Naive thymus-derived CD4-positive, alpha-beta T cell (primary cell): ENCODE data around the gene EEF1AKMT4. TPM values are rescaled to one million over a fixed set of nuclear protein-coding genes. Genes with fewer than 3 reads are reported as not detected.
A peak's percentile ranks its signal among the peaks of the same experiment; 100 is the strongest.

ENCODE experiments used
- ATAC-seq: fragments of 150-1000 bp; cut with Tn5 transposase; 2 replicates; pipeline ENCODE4 v1.10.0; 2021; ENCODE audit warnings: mild to moderate bottlenecking, moderate library complexity
- CTCF ChIA-PET: fragments of 350-600 bp; sonication (Branson Sonifier 250); formaldehyde crosslinking; loops from one replicate; lab custom pipeline; 2021; ENCODE audit warnings: antibody characterized with exemption; lab: Charles Lee
- POLR2A ChIA-PET: fragments of 350-600 bp; sonication (Branson Sonifier 250); formaldehyde crosslinking; loops from one replicate; lab custom pipeline; 2021; ENCODE audit warnings: antibody characterized with exemption, inconsistent platforms; lab: Charles Lee
- DNase-seq, 9 donors: peaks; one replicate each; pipeline versions ENCODE4 v3.0.0 to v3.0.0-alpha.2; 2020 to 2022; ENCODE audit warnings: mixed read lengths in 1 of 9
- H3K27ac ChIP-seq: one replicate; pipeline ENCODE4 v1.7.0; 2013; ENCODE audit warnings: mild to moderate bottlenecking, low read depth, low read length, moderate library complexity
- H3K27me3 ChIP-seq, 2 donors: one replicate each; pipeline ENCODE4 v1.7.0; 2013; ENCODE audit warnings: low read length in 2 of 2, mild to moderate bottlenecking in 2 of 2, moderate library complexity in 2 of 2; ENCODE audit not compliant: control insufficient read depth in 2 of 2, insufficient read depth in 2 of 2
- H3K36me3 ChIP-seq, 3 experiments: 1 replicate in 2 of 3; 2 replicates in 1 of 3; pipeline ENCODE4 v1.7.0; 2013; ENCODE audit warnings: low read length in 3 of 3, mild to moderate bottlenecking in 3 of 3, moderate library complexity in 1 of 3; ENCODE audit not compliant: insufficient read depth in 3 of 3, control insufficient read depth in 2 of 3
- H3K4me1 ChIP-seq, 2 donors: one replicate each; pipeline ENCODE4 v1.7.0; 2013; ENCODE audit warnings: low read length in 2 of 2, mild to moderate bottlenecking in 2 of 2, moderate library complexity in 1 of 2; ENCODE audit not compliant: control insufficient read depth in 2 of 2, insufficient read depth in 2 of 2
- H3K4me3 ChIP-seq: 2 replicates; pipeline ENCODE4 v1.7.0; 2013; ENCODE audit warnings: mild to moderate bottlenecking, low read length
- H3K9me3 ChIP-seq, 3 experiments: 1 replicate in 2 of 3; 2 replicates in 1 of 3; pipeline ENCODE4 v1.7.0; 2013; ENCODE audit warnings: low read length in 3 of 3; ENCODE audit not compliant: control insufficient read depth in 2 of 3
- H3K27ac Mint-ChIP-seq, 9 donors: one replicate each; pipeline ENCODE4 v1.8.0; 2020 to 2022; ENCODE audit warnings: mixed read lengths in 9 of 9, mild to moderate bottlenecking in 8 of 9, moderate library complexity in 5 of 9, inconsistent platforms in 2 of 9
- H3K27me3 Mint-ChIP-seq, 5 donors: one replicate each; pipeline ENCODE4 v1.8.0; 2021 to 2022; ENCODE audit warnings: mixed read lengths in 5 of 5, mild to moderate bottlenecking in 1 of 5
- H3K36me3 Mint-ChIP-seq, 5 donors: one replicate each; pipeline ENCODE4 v1.8.0; 2020 to 2022; ENCODE audit warnings: mixed read lengths in 5 of 5, mild to moderate bottlenecking in 3 of 5, inconsistent platforms in 1 of 5
- H3K4me1 Mint-ChIP-seq, 7 donors: one replicate each; pipeline ENCODE4 v1.8.0; 2020 to 2022; ENCODE audit warnings: mixed read lengths in 7 of 7, mild to moderate bottlenecking in 3 of 7, inconsistent platforms in 1 of 7
- H3K4me3 Mint-ChIP-seq, 10 donors: one replicate each; pipeline ENCODE4 v1.8.0; 2020 to 2022; ENCODE audit warnings: mild to moderate bottlenecking in 10 of 10, mixed read lengths in 10 of 10, moderate library complexity in 6 of 10, inconsistent platforms in 2 of 10
- H3K9me3 Mint-ChIP-seq, 11 donors: one replicate each; pipeline ENCODE4 v1.8.0; 2020 to 2022; ENCODE audit warnings: mixed read lengths in 11 of 11, mild to moderate bottlenecking in 4 of 11, inconsistent platforms in 1 of 11, moderate library complexity in 1 of 11
- intact Hi-C, 2 donors: fragments of 100-400 bp; cut with micrococcal nuclease; formaldehyde crosslinking; loops; one replicate each; pipeline ENCODE4 v1.15.1; 2023
- polyA plus RNA-seq, 2 donors: library from polyadenylated mRNA; unstranded; fragments of 300-500 nt; fragmentation: Illumina TruSeq; gene quantifications; one replicate each; pipeline ENCODE4 v1.2.3, GENCODE V29; 2021
- total RNA-seq, 6 experiments: library from RNA in 5 of 6; stranded (reverse) in 5 of 6; gene quantifications; 1 replicate in 5 of 6; 2 replicates in 1 of 6; pipeline ENCODE4 v1.2.3 and lab custom pipeline; 2021 to 2026

EEF1AKMT4 gene
- total and polyA plus RNA-seq, 7 experiments from 2014 or later: 0.27 to 6.6 (median 2.3) TPM

DNA sequence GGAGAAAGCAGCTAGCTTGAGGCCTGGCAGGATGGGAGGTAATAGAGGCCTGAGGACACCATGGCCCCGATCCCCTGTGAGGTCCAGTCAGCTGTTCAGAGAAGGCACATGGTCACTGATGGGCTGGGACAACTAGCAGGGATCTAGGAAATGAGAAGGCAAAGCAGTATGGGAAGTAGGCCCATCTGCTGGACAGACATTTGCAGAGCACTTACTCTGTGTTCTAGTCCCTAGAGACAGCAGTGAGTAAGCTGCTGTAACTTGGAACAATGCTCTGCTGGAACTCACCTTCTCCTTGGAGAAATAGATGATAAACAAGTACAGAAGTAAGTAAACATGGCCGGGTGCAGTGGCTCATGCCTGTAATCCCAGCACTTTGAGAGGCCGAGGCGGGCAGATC lies 33.5 kb downstream of the EEF1AKMT4 start:
- no peaks in the 10 kb centered on the region for H3K4me1 ChIP-seq
- Mint-ChIP-seq H3K27me3 (peaks cover 5 to 32% (median 18%) of the 10 kb centered on the region in 5 donors), H3K27ac (no peak overlapping the region), H3K4me3 (no peak overlapping the region), H3K9me3 (no peaks in the 10 kb centered on the region), H3K4me1 (no peaks in the 10 kb centered on the region), H3K36me3 (no peaks in the 10 kb centered on the region)
- H3K36me3 ChIP-seq: no peaks in the 10 kb centered on the region
- H3K4me3 ChIP-seq: no peak overlapping the region
- intact Hi-C loops: no loop called here
- H3K27me3 ChIP-seq: no peaks in the 10 kb centered on the region
- CTCF ChIA-PET: interaction anchor here (1.1 kb wide), 1 partner anchor 57 kb away, joined by 3 read pairs; no protein-coding TSS in a partner anchor
- no peak for ATAC-seq
- H3K9me3 ChIP-seq: no peaks in the 10 kb centered on the region
- H3K27ac ChIP-seq: no peak overlapping the region
- DNase-seq: no peak
- POLR2A ChIA-PET: no interaction called here

DNA sequence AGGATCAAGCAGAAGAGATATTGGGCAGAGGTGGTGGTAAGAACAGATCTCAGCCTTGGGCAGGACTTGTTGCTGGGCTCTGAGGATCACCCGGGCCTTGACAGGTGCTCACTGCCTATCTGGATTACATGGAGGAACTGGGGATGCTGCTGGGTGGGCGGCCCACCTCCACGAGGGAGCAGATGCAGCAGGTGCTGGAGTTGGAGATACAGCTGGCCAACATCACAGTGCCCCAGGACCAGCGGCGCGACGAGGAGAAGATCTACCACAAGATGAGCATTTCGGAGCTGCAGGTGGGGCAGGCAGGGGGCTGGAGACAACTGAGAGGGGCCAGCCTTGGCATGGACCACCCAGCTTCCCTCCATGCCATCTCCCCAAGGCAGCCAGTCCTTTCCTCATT lies 34.2 kb downstream of the EEF1AKMT4 start:
- ATAC-seq: no peak
- Mint-ChIP-seq H3K27me3 (peaks cover 9 to 32% (median 14%) of the 10 kb centered on the region in 5 donors), H3K4me3 (no peak overlapping the region), H3K4me1 (no peaks in the 10 kb centered on the region), H3K9me3 (no peaks in the 10 kb centered on the region), H3K27ac (no peak overlapping the region), H3K36me3 (no peaks in the 10 kb centered on the region)
- no peak overlapping the region for H3K27ac ChIP-seq
- no peaks in the 10 kb centered on the region for H3K27me3 ChIP-seq
- no peak for DNase-seq
- intact Hi-C loops: no loop called here
- no peaks in the 10 kb centered on the region for H3K4me1 ChIP-seq
- CTCF ChIA-PET: interaction anchor here (1.1 kb wide), 1 partner anchor 58 kb away, joined by 3 read pairs; no protein-coding TSS in a partner anchor
- no peaks in the 10 kb centered on the region for H3K36me3 ChIP-seq
- no peak overlapping the region for H3K4me3 ChIP-seq
- H3K9me3 ChIP-seq: no peaks in the 10 kb centered on the region
- POLR2A ChIA-PET: no interaction called here

DNA sequence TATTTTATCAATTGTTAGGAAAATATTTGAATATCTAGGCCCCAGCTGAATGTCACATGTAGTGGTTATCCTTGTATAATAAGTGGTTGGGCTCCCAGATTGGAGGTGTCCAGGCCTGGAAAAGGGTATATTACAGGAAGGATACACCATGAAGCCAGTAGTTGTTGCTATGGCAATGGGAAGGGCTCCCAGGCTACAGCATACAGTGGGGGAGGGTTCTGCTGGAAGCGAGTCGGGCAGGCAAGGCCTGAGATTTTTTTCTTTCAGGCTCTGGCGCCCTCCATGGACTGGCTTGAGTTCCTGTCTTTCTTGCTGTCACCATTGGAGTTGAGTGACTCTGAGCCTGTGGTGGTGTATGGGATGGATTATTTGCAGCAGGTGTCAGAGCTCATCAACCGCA lies 35.2 kb downstream of the EEF1AKMT4 start:
- H3K4me3 Mint-ChIP-seq: no peak overlapping the region
- peaks cover 9 to 31% (median 14%) of the 10 kb centered on the region in 5 donors for H3K27me3 Mint-ChIP-seq
- H3K36me3 Mint-ChIP-seq: no peaks in the 10 kb centered on the region
- no peaks in the 10 kb centered on the region for H3K27me3 ChIP-seq
- no peaks in the 10 kb centered on the region for H3K9me3 ChIP-seq
- intact Hi-C loops: no loop called here
- H3K9me3 Mint-ChIP-seq: no peaks in the 10 kb centered on the region
- CTCF ChIA-PET: no interaction called here
- H3K36me3 ChIP-seq: no peaks in the 10 kb centered on the region
- peak; percentile 27 for ATAC-seq
- H3K4me3 ChIP-seq: no peak overlapping the region
- no peaks in the 10 kb centered on the region for H3K4me1 ChIP-seq
- no peak overlapping the region for H3K27ac ChIP-seq
- POLR2A ChIA-PET: no interaction called here
- peak in 1 of 9 donors; percentile 19 for DNase-seq
- no peaks in the 10 kb centered on the region for H3K4me1 Mint-ChIP-seq
- no peak overlapping the region for H3K27ac Mint-ChIP-seq

DNA sequence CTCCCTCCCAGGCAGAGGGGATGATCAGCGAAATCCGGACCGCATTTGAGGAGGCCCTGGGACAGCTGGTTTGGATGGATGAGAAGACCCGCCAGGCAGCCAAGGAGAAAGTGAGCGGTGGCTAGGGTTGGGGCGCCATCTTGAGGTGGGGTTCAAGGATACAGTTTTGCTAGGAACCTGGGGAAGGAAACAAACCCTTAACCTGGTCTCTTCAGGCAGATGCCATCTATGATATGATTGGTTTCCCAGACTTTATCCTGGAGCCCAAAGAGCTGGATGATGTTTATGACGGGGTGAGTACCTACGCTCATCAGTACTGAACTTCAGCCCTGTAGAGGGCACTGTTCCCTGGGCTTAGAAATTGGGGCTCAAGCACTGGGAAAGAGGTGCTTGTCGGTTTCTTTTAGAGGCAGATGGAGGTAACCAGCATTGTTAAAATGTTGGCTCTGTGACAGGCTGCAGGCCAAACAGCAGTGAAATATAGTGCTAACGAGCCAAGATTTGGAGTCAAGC lies 40.0 kb downstream of the EEF1AKMT4 start:
- peak overlapping the region in 1 of 9 donors; percentile 34 for H3K27ac Mint-ChIP-seq
- H3K27me3 ChIP-seq: no peaks in the 10 kb centered on the region
- no peak overlapping the region for H3K4me3 Mint-ChIP-seq
- H3K4me1 Mint-ChIP-seq: no peaks in the 10 kb centered on the region
- H3K27ac ChIP-seq: no peak overlapping the region
- peaks cover 9 to 28% (median 11%) of the 10 kb centered on the region in 5 donors for H3K27me3 Mint-ChIP-seq
- no peak overlapping the region for H3K4me3 ChIP-seq
- no peaks in the 10 kb centered on the region for H3K4me1 ChIP-seq
- H3K9me3 ChIP-seq: no peaks in the 10 kb centered on the region
- no peaks in the 10 kb centered on the region for H3K36me3 Mint-ChIP-seq
- ChIA-PET POLR2A (no interaction called here), CTCF (no interaction called here)
- no peaks in the 10 kb centered on the region for H3K9me3 Mint-ChIP-seq
- DNase-seq (peak in 8 of 9 donors; percentile 18 to 71 (median 38)), ATAC-seq (peak; percentile 67)
- intact Hi-C loops: loop anchor here (1.0 to 2.0 kb wide), 6 partner anchors 39 to 394 kb away; partner anchors contain the start of genes ALG3 (in 1 of the 2) and EEF1AKMT4 (in 1 of the 2)
- no peaks in the 10 kb centered on the region for H3K36me3 ChIP-seq

DNA sequence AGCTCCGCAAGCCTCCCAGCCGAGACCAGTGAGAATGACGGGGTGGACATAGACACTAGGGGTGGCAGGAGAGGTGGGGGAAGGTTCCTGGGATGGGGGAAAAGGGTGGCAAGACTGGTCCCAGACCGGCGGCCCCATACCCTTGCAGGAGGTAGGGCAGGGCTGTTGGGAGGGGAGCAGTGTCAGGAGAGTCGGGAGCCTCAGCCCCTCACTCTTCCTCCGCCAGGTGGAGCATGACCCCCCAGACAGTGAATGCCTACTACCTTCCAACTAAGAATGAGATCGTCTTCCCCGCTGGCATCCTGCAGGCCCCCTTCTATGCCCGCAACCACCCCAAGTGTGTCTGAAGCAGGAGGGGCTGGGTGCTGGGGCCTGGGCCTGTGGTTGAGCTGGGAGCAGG lies 40.9 kb downstream of the EEF1AKMT4 start:
- no peak overlapping the region for H3K27ac Mint-ChIP-seq
- ATAC-seq (no peak), DNase-seq (no peak)
- intact Hi-C loops: no loop called here
- H3K4me1 Mint-ChIP-seq: no peaks in the 10 kb centered on the region
- no peaks in the 10 kb centered on the region for H3K9me3 Mint-ChIP-seq
- Histone ChIP-seq H3K4me1 (no peaks in the 10 kb centered on the region), H3K9me3 (no peaks in the 10 kb centered on the region), H3K36me3 (no peaks in the 10 kb centered on the region), H3K4me3 (no peak overlapping the region), H3K27me3 (no peaks in the 10 kb centered on the region), H3K27ac (no peak overlapping the region)
- POLR2A ChIA-PET: no interaction called here
- peaks cover 9 to 28% (median 11%) of the 10 kb centered on the region in 5 donors for H3K27me3 Mint-ChIP-seq
- H3K4me3 Mint-ChIP-seq: no peak overlapping the region
- CTCF ChIA-PET: no interaction called here
- H3K36me3 Mint-ChIP-seq: no peaks in the 10 kb centered on the region

DNA sequence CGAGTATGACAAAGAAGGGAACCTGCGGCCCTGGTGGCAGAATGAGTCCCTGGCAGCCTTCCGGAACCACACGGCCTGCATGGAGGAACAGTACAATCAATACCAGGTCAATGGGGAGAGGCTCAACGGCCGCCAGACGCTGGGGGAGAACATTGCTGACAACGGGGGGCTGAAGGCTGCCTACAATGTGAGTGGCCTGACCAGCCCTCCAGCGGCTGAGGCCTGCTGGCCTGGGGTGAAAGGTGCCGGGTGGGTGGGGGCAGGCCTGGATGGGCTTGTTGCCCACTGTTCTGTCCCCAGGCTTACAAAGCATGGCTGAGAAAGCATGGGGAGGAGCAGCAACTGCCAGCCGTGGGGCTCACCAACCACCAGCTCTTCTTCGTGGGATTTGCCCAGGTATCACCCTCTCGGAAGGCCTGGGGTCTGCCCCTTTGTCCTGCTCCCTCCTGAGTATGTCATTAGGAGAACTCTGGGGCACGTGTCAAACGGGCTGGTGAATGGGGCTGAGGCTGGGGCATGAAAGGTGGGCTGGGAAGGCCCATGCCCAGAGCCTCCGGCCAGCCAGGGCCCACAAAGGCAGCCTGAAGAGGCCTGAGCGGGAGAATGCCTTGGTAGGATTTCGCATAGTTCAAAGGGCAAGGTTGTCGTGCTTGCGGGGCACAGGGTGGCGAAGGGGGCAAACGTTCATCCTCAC lies 41.7 kb downstream of the EEF1AKMT4 start:
- no peaks in the 10 kb centered on the region for H3K4me1 Mint-ChIP-seq
- no peaks in the 10 kb centered on the region for H3K36me3 ChIP-seq

More for the DNA sequence above, 41.7 kb downstream of the EEF1AKMT4 start:
- Histone ChIP-seq H3K9me3 (no peaks in the 10 kb centered on the region), H3K4me3 (no peak overlapping the region), H3K4me1 (no peaks in the 10 kb centered on the region), H3K27ac (no peak overlapping the region), H3K27me3 (no peaks in the 10 kb centered on the region)
- Mint-ChIP-seq H3K27me3 (peaks cover 3 to 19% (median 7%) of the 10 kb centered on the region in 5 donors), H3K27ac (no peak overlapping the region), H3K9me3 (no peaks in the 10 kb centered on the region), H3K36me3 (no peaks in the 10 kb centered on the region), H3K4me3 (no peak overlapping the region)
- no peak for ATAC-seq
- ChIA-PET POLR2A (no interaction called here), CTCF (no interaction called here)
- intact Hi-C loops: no loop called here
- no peak for DNase-seq
